WTC11 (cell line): ENCODE measurements around the gene WDR81. TPM values are rescaled to one million over a fixed set of nuclear protein-coding genes. Genes with fewer than 3 reads are reported as not detected.

Source experiments
- ATF1 ChIP-seq: sonication (generic); formaldehyde crosslinking; IDR thresholded peaks from 2 replicates; pipeline ENCODE4 v1.8.1; 2023; ENCODE audit warnings: mild to moderate bottlenecking, moderate library complexity, missing genetic modification reagents
- CBFB ChIP-seq: sonication (generic); formaldehyde crosslinking; IDR thresholded peaks from 2 replicates; pipeline ENCODE4 v1.8.1; 2022; ENCODE audit warnings: mild to moderate bottlenecking, low read depth, missing genetic modification reagents
- ETV6 ChIP-seq: sonication (generic); formaldehyde crosslinking; IDR thresholded peaks from 2 replicates; pipeline ENCODE4 v1.8.1; 2022; ENCODE audit warnings: mild to moderate bottlenecking, missing genetic modification reagents
- MXD4 ChIP-seq: fragments of 250-450 bp; sonication (Bioruptor Pico); IDR thresholded peaks from 2 replicates; pipeline ENCODE4 v1.8.0; 2021; ENCODE audit warnings: mild to moderate bottlenecking, moderate library complexity, borderline replicate concordance
- OVOL2 ChIP-seq: fragments of 250-450 bp; sonication (Bioruptor Pico); IDR thresholded peaks from 2 replicates; pipeline ENCODE4 v1.9.0; 2021; ENCODE audit warnings: mild to moderate bottlenecking, borderline replicate concordance
- RELA ChIP-seq: sonication (generic); formaldehyde crosslinking; IDR thresholded peaks from 2 replicates; pipeline ENCODE4 v1.8.1; 2022; ENCODE audit warnings: missing genetic modification reagents, mild to moderate bottlenecking, borderline replicate concordance
- SMAD4 ChIP-seq: sonication (generic); formaldehyde crosslinking; IDR thresholded peaks from 2 replicates; pipeline ENCODE4 v1.8.0; 2022; ENCODE audit warnings: mild to moderate bottlenecking, missing genetic modification reagents
- TEAD1 ChIP-seq: sonication (generic); formaldehyde crosslinking; IDR thresholded peaks from 2 replicates; pipeline ENCODE4 v1.8.0; 2022; ENCODE audit warnings: mild to moderate bottlenecking, missing genetic modification reagents
- ZBTB21 ChIP-seq: sonication (generic); formaldehyde crosslinking; IDR thresholded peaks from 2 replicates; pipeline ENCODE4 v1.8.1; 2023; ENCODE audit warnings: mild to moderate bottlenecking, missing genetic modification reagents, borderline replicate concordance
- ZNF138 ChIP-seq: sonication (generic); formaldehyde crosslinking; conservative IDR thresholded peaks from 2 replicates; pipeline ENCODE4 v1.8.1; 2022; ENCODE audit warnings: mild to moderate bottlenecking, moderate library complexity, missing genetic modification reagents
- ZNF396 ChIP-seq: fragments of 250-450 bp; sonication (Bioruptor Pico); IDR thresholded peaks from 2 replicates; pipeline ENCODE4 v1.8.0; 2021; ENCODE audit warnings: mild to moderate bottlenecking, moderate library complexity, borderline replicate concordance
- total RNA-seq: library from RNA; stranded (reverse); gene quantifications from 3 replicates; pipeline ENCODE4 v1.2.3, GENCODE V29; 2021
- TF ChIP-seq, protein P1 (sequence below): sonication (generic); formaldehyde crosslinking; IDR thresholded peaks from 2 replicates; pipeline ENCODE4 v1.8.1; 2023; ENCODE audit warnings: mild to moderate bottlenecking, missing genetic modification reagents
- TF ChIP-seq, protein P2 (sequence below): sonication (generic); formaldehyde crosslinking; IDR thresholded peaks from 2 replicates; pipeline ENCODE4 v1.8.1; 2023; ENCODE audit warnings: mild to moderate bottlenecking, missing genetic modification reagents, moderate library complexity
- TF ChIP-seq, protein P3 (sequence below): sonication (generic); formaldehyde crosslinking; IDR thresholded peaks from 2 replicates; pipeline ENCODE4 v1.8.0; 2022; ENCODE audit warnings: mild to moderate bottlenecking, missing genetic modification reagents
- TF ChIP-seq, protein P4 (sequence below): sonication (generic); formaldehyde crosslinking; conservative IDR thresholded peaks from 2 replicates; pipeline ENCODE4 v1.8.1; 2022; ENCODE audit warnings: mild to moderate bottlenecking, missing genetic modification reagents
- TF ChIP-seq, protein P5 (sequence below): fragments of 250-450 bp; sonication (Bioruptor Pico); IDR thresholded peaks from 2 replicates; pipeline ENCODE4 v1.9.0; 2021; ENCODE audit warnings: mild to moderate bottlenecking
- TF ChIP-seq, protein P6 (sequence below): sonication (generic); formaldehyde crosslinking; IDR thresholded peaks from 2 replicates; pipeline ENCODE4 v1.8.0; 2022; ENCODE audit warnings: mild to moderate bottlenecking, missing genetic modification reagents
- TF ChIP-seq, protein P7 (sequence below): fragments of 250-450 bp; sonication (Bioruptor Pico); IDR thresholded peaks from 2 replicates; pipeline ENCODE4 v2.1.2; 2022; ENCODE audit warnings: mild to moderate bottlenecking, moderate library complexity
- TF ChIP-seq, protein P8 (sequence below): sonication (generic); formaldehyde crosslinking; IDR thresholded peaks from 2 replicates; pipeline ENCODE4 v1.8.0; 2023; ENCODE audit warnings: mild to moderate bottlenecking, missing genetic modification reagents

The WDR81 gene
- total RNA-seq, 1 experiment from 2014 or later: 16.4 TPM

DNA sequence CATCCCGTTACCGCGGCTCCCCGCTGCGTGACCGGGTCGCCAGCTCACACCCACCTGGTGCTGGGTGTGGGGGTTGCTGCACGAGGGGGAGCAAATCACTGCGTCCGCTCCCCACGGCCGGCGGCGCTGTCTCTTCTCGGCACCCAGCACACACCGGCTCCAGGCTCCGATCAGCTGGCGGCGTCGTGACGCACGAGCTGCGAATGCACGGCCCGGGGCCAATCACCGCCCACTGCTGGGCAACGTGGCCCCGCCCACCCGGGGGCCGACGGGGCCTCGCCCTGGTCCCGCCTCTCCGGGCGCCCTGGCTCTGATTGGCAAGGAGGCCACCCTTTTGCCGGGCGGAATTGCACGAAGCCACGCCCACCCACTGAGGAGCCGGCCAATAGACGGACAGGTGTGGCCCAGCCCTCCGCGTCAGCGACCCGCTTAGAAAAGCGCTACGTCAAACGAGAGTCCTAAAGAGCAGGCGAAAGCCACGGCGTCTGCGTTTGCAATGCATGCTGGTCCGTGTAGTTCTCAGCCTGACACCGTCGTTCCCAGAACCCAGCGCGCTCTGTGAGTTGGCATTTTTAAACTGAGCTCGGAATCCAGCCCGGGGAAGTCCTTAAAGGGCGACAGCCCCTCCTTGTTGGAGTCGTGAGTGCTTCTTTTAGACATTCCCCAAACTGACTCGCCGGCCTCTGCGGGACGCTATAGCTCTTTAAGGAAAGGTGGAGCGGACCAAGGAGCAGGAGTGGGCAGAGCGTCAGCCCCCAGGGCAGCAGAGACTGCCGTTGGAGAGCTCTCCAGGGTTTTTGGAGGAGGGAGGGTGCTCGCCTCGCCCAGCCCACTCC lies 8.2 kb upstream of the WDR81 start (continued):
- TF ChIP-seq ETV6 (0 out of 2 replicates have a peak, but pooled peaks have one; percentile 22), SMAD4 (no peak), ZNF138 (CRISPR knock-in tag) (no peak), TEAD1 (CRISPR knock-in tag) (peak; percentile 51; the same call in 1 of the 2 replicates), OVOL2 (CRISPR knock-in tag) (no peak), CBFB (CRISPR knock-in tag) (no peak), ATF1 (CRISPR knock-in tag) (no peak), ZNF396 (CRISPR knock-in tag) (no peak), ZBTB21 (CRISPR knock-in tag) (peak; percentile 67; the same call in 1 of the 2 replicates), RELA (CRISPR knock-in tag) (no peak), MXD4 (no peak)
- TF ChIP-seq, protein P1, sequence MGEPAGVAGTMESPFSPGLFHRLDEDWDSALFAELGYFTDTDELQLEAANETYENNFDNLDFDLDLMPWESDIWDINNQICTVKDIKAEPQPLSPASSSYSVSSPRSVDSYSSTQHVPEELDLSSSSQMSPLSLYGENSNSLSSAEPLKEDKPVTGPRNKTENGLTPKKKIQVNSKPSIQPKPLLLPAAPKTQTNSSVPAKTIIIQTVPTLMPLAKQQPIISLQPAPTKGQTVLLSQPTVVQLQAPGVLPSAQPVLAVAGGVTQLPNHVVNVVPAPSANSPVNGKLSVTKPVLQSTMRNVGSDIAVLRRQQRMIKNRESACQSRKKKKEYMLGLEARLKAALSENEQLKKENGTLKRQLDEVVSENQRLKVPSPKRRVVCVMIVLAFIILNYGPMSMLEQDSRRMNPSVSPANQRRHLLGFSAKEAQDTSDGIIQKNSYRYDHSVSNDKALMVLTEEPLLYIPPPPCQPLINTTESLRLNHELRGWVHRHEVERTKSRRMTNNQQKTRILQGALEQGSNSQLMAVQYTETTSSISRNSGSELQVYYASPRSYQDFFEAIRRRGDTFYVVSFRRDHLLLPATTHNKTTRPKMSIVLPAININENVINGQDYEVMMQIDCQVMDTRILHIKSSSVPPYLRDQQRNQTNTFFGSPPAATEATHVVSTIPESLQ (CRISPR knock-in tag): no peak
- TF ChIP-seq, protein P2, sequence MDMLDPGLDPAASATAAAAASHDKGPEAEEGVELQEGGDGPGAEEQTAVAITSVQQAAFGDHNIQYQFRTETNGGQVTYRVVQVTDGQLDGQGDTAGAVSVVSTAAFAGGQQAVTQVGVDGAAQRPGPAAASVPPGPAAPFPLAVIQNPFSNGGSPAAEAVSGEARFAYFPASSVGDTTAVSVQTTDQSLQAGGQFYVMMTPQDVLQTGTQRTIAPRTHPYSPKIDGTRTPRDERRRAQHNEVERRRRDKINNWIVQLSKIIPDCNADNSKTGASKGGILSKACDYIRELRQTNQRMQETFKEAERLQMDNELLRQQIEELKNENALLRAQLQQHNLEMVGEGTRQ: peak; percentile 86
- TF ChIP-seq, protein P3, sequence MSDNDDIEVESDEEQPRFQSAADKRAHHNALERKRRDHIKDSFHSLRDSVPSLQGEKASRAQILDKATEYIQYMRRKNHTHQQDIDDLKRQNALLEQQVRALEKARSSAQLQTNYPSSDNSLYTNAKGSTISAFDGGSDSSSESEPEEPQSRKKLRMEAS (CRISPR knock-in tag): peak; percentile 52
- TF ChIP-seq, protein P4, sequence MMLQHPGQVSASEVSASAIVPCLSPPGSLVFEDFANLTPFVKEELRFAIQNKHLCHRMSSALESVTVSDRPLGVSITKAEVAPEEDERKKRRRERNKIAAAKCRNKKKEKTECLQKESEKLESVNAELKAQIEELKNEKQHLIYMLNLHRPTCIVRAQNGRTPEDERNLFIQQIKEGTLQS (CRISPR knock-in tag): no peak
- TF ChIP-seq, protein P5, sequence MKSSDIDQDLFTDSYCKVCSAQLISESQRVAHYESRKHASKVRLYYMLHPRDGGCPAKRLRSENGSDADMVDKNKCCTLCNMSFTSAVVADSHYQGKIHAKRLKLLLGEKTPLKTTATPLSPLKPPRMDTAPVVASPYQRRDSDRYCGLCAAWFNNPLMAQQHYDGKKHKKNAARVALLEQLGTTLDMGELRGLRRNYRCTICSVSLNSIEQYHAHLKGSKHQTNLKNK: no peak
- TF ChIP-seq, protein P6, sequence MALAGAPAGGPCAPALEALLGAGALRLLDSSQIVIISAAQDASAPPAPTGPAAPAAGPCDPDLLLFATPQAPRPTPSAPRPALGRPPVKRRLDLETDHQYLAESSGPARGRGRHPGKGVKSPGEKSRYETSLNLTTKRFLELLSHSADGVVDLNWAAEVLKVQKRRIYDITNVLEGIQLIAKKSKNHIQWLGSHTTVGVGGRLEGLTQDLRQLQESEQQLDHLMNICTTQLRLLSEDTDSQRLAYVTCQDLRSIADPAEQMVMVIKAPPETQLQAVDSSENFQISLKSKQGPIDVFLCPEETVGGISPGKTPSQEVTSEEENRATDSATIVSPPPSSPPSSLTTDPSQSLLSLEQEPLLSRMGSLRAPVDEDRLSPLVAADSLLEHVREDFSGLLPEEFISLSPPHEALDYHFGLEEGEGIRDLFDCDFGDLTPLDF (CRISPR knock-in tag): no peak
- TF ChIP-seq, protein P7, sequence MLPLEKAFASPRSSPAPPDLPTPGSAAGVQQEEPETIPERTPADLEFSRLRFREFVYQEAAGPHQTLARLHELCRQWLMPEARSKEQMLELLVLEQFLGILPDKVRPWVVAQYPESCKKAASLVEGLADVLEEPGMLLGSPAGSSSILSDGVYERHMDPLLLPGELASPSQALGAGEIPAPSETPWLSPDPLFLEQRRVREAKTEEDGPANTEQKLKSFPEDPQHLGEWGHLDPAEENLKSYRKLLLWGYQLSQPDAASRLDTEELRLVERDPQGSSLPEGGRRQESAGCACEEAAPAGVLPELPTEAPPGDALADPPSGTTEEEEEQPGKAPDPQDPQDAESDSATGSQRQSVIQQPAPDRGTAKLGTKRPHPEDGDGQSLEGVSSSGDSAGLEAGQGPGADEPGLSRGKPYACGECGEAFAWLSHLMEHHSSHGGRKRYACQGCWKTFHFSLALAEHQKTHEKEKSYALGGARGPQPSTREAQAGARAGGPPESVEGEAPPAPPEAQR: no peak
- TF ChIP-seq, protein P8, sequence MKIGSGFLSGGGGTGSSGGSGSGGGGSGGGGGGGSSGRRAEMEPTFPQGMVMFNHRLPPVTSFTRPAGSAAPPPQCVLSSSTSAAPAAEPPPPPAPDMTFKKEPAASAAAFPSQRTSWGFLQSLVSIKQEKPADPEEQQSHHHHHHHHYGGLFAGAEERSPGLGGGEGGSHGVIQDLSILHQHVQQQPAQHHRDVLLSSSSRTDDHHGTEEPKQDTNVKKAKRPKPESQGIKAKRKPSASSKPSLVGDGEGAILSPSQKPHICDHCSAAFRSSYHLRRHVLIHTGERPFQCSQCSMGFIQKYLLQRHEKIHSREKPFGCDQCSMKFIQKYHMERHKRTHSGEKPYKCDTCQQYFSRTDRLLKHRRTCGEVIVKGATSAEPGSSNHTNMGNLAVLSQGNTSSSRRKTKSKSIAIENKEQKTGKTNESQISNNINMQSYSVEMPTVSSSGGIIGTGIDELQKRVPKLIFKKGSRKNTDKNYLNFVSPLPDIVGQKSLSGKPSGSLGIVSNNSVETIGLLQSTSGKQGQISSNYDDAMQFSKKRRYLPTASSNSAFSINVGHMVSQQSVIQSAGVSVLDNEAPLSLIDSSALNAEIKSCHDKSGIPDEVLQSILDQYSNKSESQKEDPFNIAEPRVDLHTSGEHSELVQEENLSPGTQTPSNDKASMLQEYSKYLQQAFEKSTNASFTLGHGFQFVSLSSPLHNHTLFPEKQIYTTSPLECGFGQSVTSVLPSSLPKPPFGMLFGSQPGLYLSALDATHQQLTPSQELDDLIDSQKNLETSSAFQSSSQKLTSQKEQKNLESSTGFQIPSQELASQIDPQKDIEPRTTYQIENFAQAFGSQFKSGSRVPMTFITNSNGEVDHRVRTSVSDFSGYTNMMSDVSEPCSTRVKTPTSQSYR (CRISPR knock-in tag): no peak
